Loucy (cell line): ENCODE results near the gene TRIM2.

Source experiments
- H2AFZ ChIP-seq: fragments of 200-600 bp; sonication (generic); 2 replicates; pipeline ENCODE4 v1.6.0; 2016; ENCODE audit warnings: antibody characterized with exemption, mild to moderate bottlenecking, low read length, moderate library complexity
- H3F3A ChIP-seq: fragments of 200-600 bp; 2 replicates; pipeline ENCODE4 v1.6.0; 2016; ENCODE audit warnings: antibody characterized with exemption, low read depth, mild to moderate bottlenecking
- H3K27me3 ChIP-seq: fragments of 200-600 bp; sonication (generic); 2 replicates; pipeline ENCODE4 v1.6.1; 2014; ENCODE audit warnings: low read length, mild to moderate bottlenecking; ENCODE audit not compliant: insufficient read depth, poor library complexity, severe bottlenecking
- H3K36me3 ChIP-seq: fragments of 200-600 bp; sonication (generic); 2 replicates; pipeline ENCODE4 v1.6.1; 2016; ENCODE audit warnings: low read length; ENCODE audit not compliant: insufficient read depth
- H3K4me1 ChIP-seq: fragments of 200-600 bp; sonication (generic); 2 replicates; pipeline ENCODE4 v1.5.1; 2014; ENCODE audit warnings: low read length, mild to moderate bottlenecking; ENCODE audit not compliant: insufficient read depth, poor library complexity, severe bottlenecking
- H3K4me2 ChIP-seq: fragments of 200-600 bp; sonication (generic); 2 replicates; pipeline ENCODE4 v1.6.0; 2014; ENCODE audit warnings: antibody characterized with exemption, low read length, low read depth, mild to moderate bottlenecking; ENCODE audit not compliant: poor library complexity, severe bottlenecking
- H3K4me3 ChIP-seq: fragments of 200-600 bp; sonication (generic); 2 replicates; pipeline ENCODE4 v1.5.1; 2014; ENCODE audit warnings: low read length, mild to moderate bottlenecking, mixed read lengths; ENCODE audit not compliant: poor library complexity, severe bottlenecking
- H3K79me2 ChIP-seq: fragments of 200-600 bp; sonication (generic); 2 replicates; pipeline ENCODE4 v1.6.1; 2014; ENCODE audit warnings: low read length; ENCODE audit not compliant: insufficient read depth
- H3K9ac ChIP-seq: fragments of 200-600 bp; sonication (generic); 2 replicates; pipeline ENCODE4 v1.6.0; 2014; ENCODE audit warnings: mild to moderate bottlenecking, low read depth, low read length, moderate library complexity; ENCODE audit not compliant: poor library complexity, severe bottlenecking
- H3K9me2 ChIP-seq: fragments of 200-600 bp; sonication (generic); replicated peaks from 2 replicates; pipeline ENCODE4 v1.6.1; 2016; ENCODE audit warnings: low read depth, low read length, mixed read lengths
- H3K9me3 ChIP-seq: fragments of 200-600 bp; sonication (generic); 2 replicates; pipeline ENCODE4 v1.6.1; 2014; ENCODE audit warnings: mild to moderate bottlenecking, antibody characterized with exemption, low read length, low read depth; ENCODE audit not compliant: insufficient read depth
- H4K20me1 ChIP-seq: fragments of 200-600 bp; sonication (generic); 2 replicates; pipeline ENCODE4 v1.6.0; 2014; ENCODE audit warnings: antibody characterized with exemption, low read length, mild to moderate bottlenecking; ENCODE audit not compliant: insufficient read depth, poor library complexity, severe bottlenecking
- CTCF ChIP-seq: fragments of 200-600 bp; sonication (generic); conservative IDR thresholded peaks from 2 replicates; pipeline ENCODE4 v1.5.1; 2014; ENCODE audit warnings: mild to moderate bottlenecking, antibody characterized with exemption, low read length
- EZH2phosphoT487 ChIP-seq: fragments of 200-600 bp; IDR thresholded peaks from 2 replicates; pipeline ENCODE4 v1.6.1; 2018; ENCODE audit warnings: antibody characterized with exemption, mild to moderate bottlenecking, moderate library complexity, borderline replicate concordance

The TRIM2 gene

GRCh38 chr4:153181293-153181692 lies 22.9 kb upstream of the TRIM2 start:
- H4K20me1 ChIP-seq: no peaks in the 10 kb centered on the region
- no peaks in the 10 kb centered on the region for H3F3A ChIP-seq
- H3K9me3 ChIP-seq: no peaks in the 10 kb centered on the region
- H3K79me2 ChIP-seq: no peaks in the 10 kb centered on the region
- no peak overlapping the region for H3K4me3 ChIP-seq
- no peak for TF ChIP-seq EZH2phosphoT487
- TF ChIP-seq CTCF: no peak
- no peaks in the 10 kb centered on the region for H3K27me3 ChIP-seq
- no peaks in the 10 kb centered on the region for H3K36me3 ChIP-seq
- H3K9me2 ChIP-seq: no peaks in the 10 kb centered on the region
- no peak overlapping the region for H3K9ac ChIP-seq
- no peak overlapping the region for H2AFZ ChIP-seq
- H3K4me2 ChIP-seq: no peak overlapping the region
- peaks cover 38% of the 10 kb centered on the region for H3K4me1 ChIP-seq

- Histone ChIP-seq H3K9me2 (no peaks in the 10 kb centered on the region), H3K4me1 (peaks cover 38% of the 10 kb centered on the region), H3K36me3 (no peaks in the 10 kb centered on the region), H3K9ac (no peak overlapping the region), H3K4me2 (no peak overlapping the region), H3K4me3 (no peak overlapping the region), H3F3A (no peaks in the 10 kb centered on the region), H3K9me3 (no peaks in the 10 kb centered on the region), H2AFZ (no peak overlapping the region), H3K27me3 (no peaks in the 10 kb centered on the region), H4K20me1 (no peaks in the 10 kb centered on the region), H3K79me2 (no peaks in the 10 kb centered on the region)
- TF ChIP-seq CTCF (no peak), EZH2phosphoT487 (no peak)
Observed at GRCh38 chr4:153181700-153182099, 22.5 kb upstream of the TRIM2 start.

GRCh38 chr4:153183146-153183545 lies 21.1 kb upstream of the TRIM2 start:
- Histone ChIP-seq H3K79me2 (no peaks in the 10 kb centered on the region), H3F3A (no peaks in the 10 kb centered on the region), H3K4me2 (no peak overlapping the region), H4K20me1 (no peaks in the 10 kb centered on the region), H3K4me3 (no peak overlapping the region), H2AFZ (no peak overlapping the region), H3K9me3 (no peaks in the 10 kb centered on the region), H3K36me3 (no peaks in the 10 kb centered on the region), H3K27me3 (no peaks in the 10 kb centered on the region), H3K9me2 (no peaks in the 10 kb centered on the region), H3K9ac (no peak overlapping the region), H3K4me1 (peaks cover 37% of the 10 kb centered on the region)
- TF ChIP-seq CTCF (no peak), EZH2phosphoT487 (no peak)
